Calu3 (cell line): Measurements from ENCODE around the gene CEMIP. TPM values are rescaled to one million over a fixed set of nuclear protein-coding genes. Genes with fewer than 3 reads are reported as not detected.

Experiments
- BruUV-seq: library from RNA; stranded (reverse); fragments of 400-500 nt; replicated peaks from 2 replicates; lab custom pipeline; 2021; lab: Mats Ljungman, UMichigan
- CTCF ChIA-PET: fragments of 300-600 bp; sonication (Branson Sonifier 250); formaldehyde crosslinking; loops from one replicate; lab custom pipeline; 2022; ENCODE audit warnings: antibody characterized with exemption; lab: Charles Lee
- DNase-seq: peaks from one replicate; pipeline ENCODE4 v3.0.0; 2022
- H3K27ac Mint-ChIP-seq: one replicate; pipeline ENCODE4 v1.8.0; 2022; ENCODE audit warnings: mixed read lengths; ENCODE audit not compliant: unreplicated experiment
- H3K27me3 Mint-ChIP-seq: one replicate; pipeline ENCODE4 v1.8.0; 2022; ENCODE audit warnings: mixed read lengths; ENCODE audit not compliant: unreplicated experiment
- H3K36me3 Mint-ChIP-seq: one replicate; pipeline ENCODE4 v1.8.0; 2022; ENCODE audit warnings: mild to moderate bottlenecking, moderate library complexity, mixed read lengths; ENCODE audit not compliant: insufficient read depth, unreplicated experiment
- H3K4me1 Mint-ChIP-seq: one replicate; pipeline ENCODE4 v1.8.0; 2022; ENCODE audit warnings: mild to moderate bottlenecking, low read depth, mixed read lengths; ENCODE audit not compliant: unreplicated experiment
- H3K4me3 Mint-ChIP-seq: one replicate; pipeline ENCODE4 v1.8.0; 2022; ENCODE audit warnings: mild to moderate bottlenecking, low read depth, moderate library complexity, mixed read lengths; ENCODE audit not compliant: unreplicated experiment
- H3K9me3 Mint-ChIP-seq: one replicate; pipeline ENCODE4 v1.8.0; 2022; ENCODE audit warnings: low read depth, mixed read lengths; ENCODE audit not compliant: unreplicated experiment
- intact Hi-C: fragments of 100-400 bp; cut with micrococcal nuclease; formaldehyde crosslinking; loops from one replicate; pipeline ENCODE4 v1.10.0; 2022; ENCODE audit not compliant: unreplicated experiment
- total RNA-seq: library from RNA; stranded (reverse); gene quantifications from 2 replicates; pipeline ENCODE4 v1.2.3, GENCODE V29; 2022
- TF ChIP-seq, protein P1 (sequence below): fragments of 200-600 bp; IDR thresholded peaks from one replicate; pipeline ENCODE4 v1.8.0; 2022; ENCODE audit warnings: antibody characterized with exemption; ENCODE audit not compliant: unreplicated experiment

Gene CEMIP
- total RNA-seq, 1 experiment from 2014 or later, result 1.8 TPM

DNA sequence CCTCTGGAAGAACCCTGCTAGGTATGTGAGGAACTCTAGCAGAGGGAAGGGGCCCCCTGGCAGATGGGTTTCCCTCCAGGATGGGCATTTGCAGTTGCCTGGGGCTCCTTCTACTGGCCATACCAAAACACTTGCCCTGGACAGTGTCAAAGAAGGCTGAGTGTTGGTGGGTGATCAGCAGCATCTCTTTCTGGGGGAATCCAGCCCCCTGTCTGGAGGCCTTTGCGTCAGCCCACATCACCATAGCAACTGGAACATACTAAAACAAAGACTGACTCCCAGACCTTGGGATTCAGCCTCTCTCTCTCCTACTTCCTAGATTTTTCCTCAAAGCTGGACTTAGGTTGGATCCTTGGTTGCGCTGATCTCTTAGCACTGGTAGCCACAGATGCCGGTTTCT lies 8.1 kb downstream of the CEMIP start:
- CTCF ChIA-PET, result no interaction called here
- Mint-ChIP-seq H3K4me3 (no peak overlapping the region), H3K4me1 (no peaks in the 10 kb centered on the region)

DNA sequence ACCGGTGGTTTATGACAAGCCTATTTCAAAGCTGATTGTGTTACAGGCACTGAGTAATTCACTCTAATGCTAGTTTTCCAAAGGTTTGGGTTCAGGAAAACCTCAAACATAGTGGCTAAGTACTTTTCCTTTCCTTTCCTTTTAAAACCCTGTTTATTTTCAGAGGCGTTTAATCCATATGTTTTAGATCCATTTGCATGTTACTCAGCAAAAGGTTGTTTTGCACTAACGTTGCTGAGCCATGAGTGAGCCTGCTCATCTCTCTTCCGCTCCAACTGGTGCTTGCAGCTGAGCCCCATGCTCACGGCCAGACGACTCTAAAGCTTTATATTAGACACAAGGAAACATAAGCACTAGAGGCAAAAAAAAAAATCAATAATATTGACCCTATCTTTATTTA lies 9.4 kb downstream of the CEMIP start:
- CTCF ChIA-PET, result interaction anchor here (1.4 kb wide), 1 partner anchor 93 kb away, joined by 3 read pairs; the partner anchor contains the start of gene ABHD17C
- no peak for DNase-seq

More for the DNA sequence above, 8.1 kb downstream of the CEMIP start:
- H3K36me3 Mint-ChIP-seq, result no peaks in the 10 kb centered on the region
- intact Hi-C loops, result loop anchor here (10.0 kb wide), 1 partner anchor 477 kb away; no protein-coding TSS in a partner anchor
- no TSS peak for BruUV-seq
- TF ChIP-seq, protein P1, sequence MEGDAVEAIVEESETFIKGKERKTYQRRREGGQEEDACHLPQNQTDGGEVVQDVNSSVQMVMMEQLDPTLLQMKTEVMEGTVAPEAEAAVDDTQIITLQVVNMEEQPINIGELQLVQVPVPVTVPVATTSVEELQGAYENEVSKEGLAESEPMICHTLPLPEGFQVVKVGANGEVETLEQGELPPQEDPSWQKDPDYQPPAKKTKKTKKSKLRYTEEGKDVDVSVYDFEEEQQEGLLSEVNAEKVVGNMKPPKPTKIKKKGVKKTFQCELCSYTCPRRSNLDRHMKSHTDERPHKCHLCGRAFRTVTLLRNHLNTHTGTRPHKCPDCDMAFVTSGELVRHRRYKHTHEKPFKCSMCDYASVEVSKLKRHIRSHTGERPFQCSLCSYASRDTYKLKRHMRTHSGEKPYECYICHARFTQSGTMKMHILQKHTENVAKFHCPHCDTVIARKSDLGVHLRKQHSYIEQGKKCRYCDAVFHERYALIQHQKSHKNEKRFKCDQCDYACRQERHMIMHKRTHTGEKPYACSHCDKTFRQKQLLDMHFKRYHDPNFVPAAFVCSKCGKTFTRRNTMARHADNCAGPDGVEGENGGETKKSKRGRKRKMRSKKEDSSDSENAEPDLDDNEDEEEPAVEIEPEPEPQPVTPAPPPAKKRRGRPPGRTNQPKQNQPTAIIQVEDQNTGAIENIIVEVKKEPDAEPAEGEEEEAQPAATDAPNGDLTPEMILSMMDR, result no peak
- no peak for DNase-seq
- no peak overlapping the region for H3K27ac Mint-ChIP-seq
- peaks cover 27% of the 10 kb centered on the region for H3K27me3 Mint-ChIP-seq
- H3K9me3 Mint-ChIP-seq, result no peaks in the 10 kb centered on the region

DNA sequence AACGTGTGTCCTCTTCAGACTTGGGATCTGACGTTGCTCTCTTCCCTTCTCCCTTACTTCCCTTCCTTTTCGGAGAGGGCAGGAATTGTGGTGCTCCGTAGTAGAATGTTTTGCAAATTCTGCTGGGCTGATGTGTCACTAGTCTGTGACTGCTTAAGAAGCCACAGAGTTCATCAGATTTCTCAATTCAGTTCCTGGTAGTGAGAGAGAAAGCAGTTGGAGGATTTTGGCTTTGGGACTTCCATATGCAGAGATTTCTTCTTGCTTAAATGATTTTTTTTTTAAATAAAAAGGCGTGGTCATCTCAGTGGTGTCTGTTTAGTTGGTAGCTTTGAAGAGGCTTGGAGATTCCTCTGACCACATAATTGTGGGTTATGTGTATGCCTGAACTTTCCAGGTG lies 10.1 kb downstream of the CEMIP start:
- CTCF ChIA-PET, result interaction anchor here (1.4 kb wide), 1 partner anchor 94 kb away, joined by 3 read pairs; the partner anchor contains the start of gene ABHD17C
- BruUV-seq, result no TSS peak
- DNase-seq, result no peak

More for the DNA sequence above, 9.4 kb downstream of the CEMIP start:
- Mint-ChIP-seq H3K4me1 (no peaks in the 10 kb centered on the region), H3K36me3 (no peaks in the 10 kb centered on the region), H3K4me3 (no peak overlapping the region), H3K9me3 (no peaks in the 10 kb centered on the region), H3K27ac (no peak overlapping the region), H3K27me3 (peaks cover 15% of the 10 kb centered on the region)
- TF ChIP-seq, protein P1, result no peak
- BruUV-seq, result no TSS peak
- intact Hi-C loops, result loop anchor here (10.0 kb wide), 1 partner anchor 476 kb away; no protein-coding TSS in a partner anchor

DNA sequence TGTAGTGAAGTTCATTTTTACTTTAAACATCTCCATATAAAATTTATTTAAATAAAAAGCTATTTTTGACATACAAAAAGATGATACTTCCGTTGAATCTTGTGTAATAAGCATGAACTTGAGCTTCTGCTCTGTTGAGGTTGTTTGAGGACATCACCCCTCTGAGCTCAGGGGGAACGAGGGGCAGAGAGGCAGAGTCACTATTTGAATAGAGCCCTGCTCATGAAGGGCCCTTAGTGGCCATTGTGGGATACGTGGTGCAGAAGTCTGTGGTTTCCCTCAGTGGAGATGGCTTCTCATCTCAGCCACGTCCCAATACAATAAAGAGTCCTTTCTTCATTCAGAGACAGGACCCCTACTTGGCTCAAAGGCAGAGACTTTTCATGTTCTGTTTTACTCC lies 10.6 kb downstream of the CEMIP start:
- Mint-ChIP-seq H3K9me3 (no peaks in the 10 kb centered on the region), H3K27ac (no peak overlapping the region), H3K27me3 (peaks cover 10% of the 10 kb centered on the region), H3K36me3 (no peaks in the 10 kb centered on the region), H3K4me1 (no peaks in the 10 kb centered on the region), H3K4me3 (no peak overlapping the region)
- intact Hi-C loops, result loop anchor here (10.0 kb wide), 1 partner anchor 475 kb away; no protein-coding TSS in a partner anchor
- TF ChIP-seq, protein P1, result no peak
- CTCF ChIA-PET, result interaction anchor here (1.4 kb wide), 1 partner anchor 95 kb away, joined by 3 read pairs; the partner anchor contains the start of gene ABHD17C
- no TSS peak for BruUV-seq
- no peak for DNase-seq

More for the DNA sequence above, 10.1 kb downstream of the CEMIP start:
- H3K27me3 Mint-ChIP-seq, result peaks cover 10% of the 10 kb centered on the region
- H3K4me3 Mint-ChIP-seq, result no peak overlapping the region
- no peaks in the 10 kb centered on the region for H3K9me3 Mint-ChIP-seq
- H3K4me1 Mint-ChIP-seq, result no peaks in the 10 kb centered on the region
- TF ChIP-seq, protein P1, result no peak
- intact Hi-C loops, result loop anchor here (10.0 kb wide), 1 partner anchor 476 kb away; no protein-coding TSS in a partner anchor
- no peak overlapping the region for H3K27ac Mint-ChIP-seq
- no peaks in the 10 kb centered on the region for H3K36me3 Mint-ChIP-seq
